Mammary epithelial cell (primary cell): Measurements from ENCODE around the gene TCF25.

Experiments used
- CTCF ChIP-seq, 2 donors: IDR thresholded peaks in 1 of 2; conservative IDR thresholded peaks in 1 of 2; 2 replicates each; pipeline ENCODE4 v1.5.1; 2011 to 2012; ENCODE audit warnings: inconsistent platforms in 2 of 2, low read length in 2 of 2, mild to moderate bottlenecking in 2 of 2, control low read depth in 1 of 2, low read depth in 1 of 2; ENCODE audit not compliant: insufficient read depth in 1 of 2; ENCODE audit errors: extremely low read depth in 1 of 2
- EZH2 ChIP-seq: IDR thresholded peaks from 2 replicates; pipeline ENCODE4 v1.6.1; 2012; ENCODE audit warnings: low read length, inconsistent platforms, borderline replicate concordance

GRCh38 chr16:89858973-89859614 lies 14.3 kb upstream of the TCF25 start:
- no peak for TF ChIP-seq CTCF (conservative IDR thresholded peaks at IDR 0.05 in 1 of 2, IDR thresholded peaks at IDR 0.05 in 1 of 2; ENCODE audit: extremely low read depth in 1 of 2, insufficient read depth in 1 of 2, low read depth in 1 of 2, low read length in 2 of 2)
- no peak for TF ChIP-seq EZH2
